Heart left ventricle (tissue), 16 donors: ENCODE measurements around the gene CD226. TPM values are rescaled to one million over a fixed set of nuclear protein-coding genes. Genes with fewer than 3 reads are reported as not detected.

Experiments used
- ATAC-seq, 4 donors: fragments of 200-7000 bp; cut with Tn5 transposase; one replicate each; pipeline ENCODE4 v1.9.1; 2020 to 2022; ENCODE audit warnings: moderate library complexity in 4 of 4, mild to moderate bottlenecking in 3 of 4, moderate number of reproducible peaks in 1 of 4
- DNase-seq, 5 donors: peaks; one replicate each; pipeline ENCODE4 v3.0.0-alpha.2; 2020
- H3K27ac ChIP-seq, 12 donors: fragments of 200-600 bp; sonication (generic) in 4 of 12; one replicate each; pipeline versions ENCODE4 v1.5.0 to v1.8.0; 2016 to 2022; ENCODE audit warnings: mild to moderate bottlenecking in 2 of 12
- H3K27me3 ChIP-seq, 9 donors: fragments of 200-600 bp; sonication (generic) in 2 of 9; one replicate each; pipeline versions ENCODE4 v1.5.1 to v1.8.0; 2016 to 2022; ENCODE audit warnings: mild to moderate bottlenecking in 3 of 9
- H3K36me3 ChIP-seq, 9 donors: fragments of 200-600 bp; sonication (generic) in 2 of 9; one replicate each; pipeline versions ENCODE4 v1.5.0 to v1.8.0; 2018 to 2022; ENCODE audit warnings: mild to moderate bottlenecking in 2 of 9
- H3K4me1 ChIP-seq, 12 donors: fragments of 200-600 bp; sonication (generic) in 4 of 12; one replicate each; pipeline versions ENCODE4 v1.5.0 to v1.8.0; 2016 to 2022; ENCODE audit warnings: mild to moderate bottlenecking in 3 of 12
- H3K4me3 ChIP-seq, 12 donors: fragments of 200-600 bp; sonication (generic) in 4 of 12; one replicate each; pipeline versions ENCODE4 v1.5.0 to v1.8.0; 2017 to 2022; ENCODE audit warnings: mild to moderate bottlenecking in 9 of 12, moderate library complexity in 4 of 12
- H3K9me3 ChIP-seq, 12 donors: fragments of 200-600 bp; sonication (generic) in 4 of 12; one replicate each; pipeline versions ENCODE4 v1.5.0 to v1.8.0; 2016 to 2022; ENCODE audit warnings: mild to moderate bottlenecking in 1 of 12
- POLR2A ChIP-seq, 2 donors: fragments of 450-650 bp; IDR thresholded peaks; one replicate each; pipeline ENCODE4 v1.6.1; 2017; ENCODE audit warnings: antibody characterized with exemption in 2 of 2, mild to moderate bottlenecking in 2 of 2, moderate library complexity in 2 of 2
- WGBS, 4 donors: extraction: QIAGEN DNeasy Blood & Tissue Kit in 2 of 4; methylation state at CpG; one replicate each; pipeline versions ENCODE4 v1.1.5 to v1.1.7; 2013 to 2018; 5-methylcytosine and 5-hydroxymethylcytosine counted together
- intact Hi-C, 10 donors: fragments of 100-400 bp; cut with DNase I; formaldehyde crosslinking; loops; one replicate each; pipeline versions ENCODE4 v1.11.1 to v1.14.2; 2022
- polyA plus RNA-seq, 2 donors: library from polyadenylated mRNA; stranded (reverse); fragments of 200-250 nt; gene quantifications; one replicate each; pipeline ENCODE4 v1.2.3, GENCODE V29; 2013
- total RNA-seq, 9 donors: library from RNA; depleted of rRNA in 2 of 9; stranded (reverse); fragments of >200 nt in 2 of 9; fragmentation: NEBNext Ultra II Directional in 3 of 9; extraction: Animal tissue kit (Norgen Biotek cat#: 25700) in 3 of 9; gene quantifications; one replicate each; pipeline versions ENCODE4 v1.1.0 to v1.2.4, GENCODE V29; 2016 to 2023
- TF ChIP-seq, protein P1 (sequence below), 12 donors: fragments of 200-600 bp; sonication (generic) in 4 of 12; IDR thresholded peaks; one replicate each; pipeline versions ENCODE4 v1.5.0 to v1.8.0; 2018 to 2022; ENCODE audit warnings: antibody characterized with exemption in 12 of 12, mild to moderate bottlenecking in 5 of 12
- donor health status: ischemic (EF 13 %, LVEDD 7.1; RV severe dilation, severe dysfunction).
- donor health status: healthy with polysubstance abuse.
- donor health status: DM: no; HTN: yes; CAD: no.
- donor health status: DM: no; HTN: no; CAD: no.
- donor health status: ischemic (EF 25% LVEDD 6.9; RV normal size, moderate dysfunction).
- donor health status: ischemic (EF 25% LVEDD 5.7; RV mildly dilated, moderate dysfunction).
- donor health status: healthy.
- donor health status: DM: yes; HTN: yes; CAD: no.
- donor health status: ischemic (EF 35%, LVEDD 5.7; RV mildly dilated, moderate dysfunction).
- donor health status: nonischemic (EF 11% LVEDD 7.7; RV severe dilation, severe dysfunction).
- donor health status: DM: yes; HTN: yes; CAD: no.
- donor health status: PGD.
- donor health status: ischemic (EF 29% LVEDD 5.4; RV normal size, mild dysfunction).
- donor health status: nonischemic (EF 23%, LVEDD 6.1; RV moderate dilation, normal function).

The CD226 gene
- total and polyA plus RNA-seq, 11 donors, result 0.15 to 4.1 (median 1.1) TPM

DNA sequence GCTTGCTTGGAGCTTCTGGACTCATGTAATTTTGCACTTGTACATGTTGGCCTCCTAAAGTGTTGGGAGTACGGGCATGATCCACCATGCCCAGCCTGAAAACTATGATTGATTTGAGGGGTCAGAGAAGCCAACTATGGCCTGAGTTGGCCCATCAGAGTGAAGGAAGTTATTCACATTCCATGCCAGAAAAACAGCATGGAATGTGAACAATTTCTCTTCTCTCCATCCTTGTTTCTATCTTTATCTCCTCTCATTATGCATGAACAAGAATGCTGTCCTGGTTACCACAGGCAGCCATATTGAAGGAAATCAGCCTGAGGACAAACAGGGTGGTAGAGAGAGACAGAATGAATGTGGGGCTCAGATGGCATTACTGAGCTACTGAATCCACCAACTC lies 3.5 kb upstream of the CD226 start:
- 70 to 91% (median 88%) methylated on average over 1 of the region's 1 CpG for WGBS, 4 donors
- Histone ChIP-seq H3K9me3 (peaks cover 0 to 3% (median 0%) of the 10 kb centered on the region in 12 donors), H3K27me3 (no peaks in the 10 kb centered on the region), H3K27ac (no peak overlapping the region), H3K4me1 (peaks cover 0 to 33% (median 9%) of the 10 kb centered on the region in 12 donors), H3K36me3 (no peaks in the 10 kb centered on the region), H3K4me3 (no peak overlapping the region)
- DNase-seq (no peak), ATAC-seq (no peak)
- TF ChIP-seq POLR2A (IDR thresholded peaks at IDR 0.05), result no peak
- TF ChIP-seq, protein P1, sequence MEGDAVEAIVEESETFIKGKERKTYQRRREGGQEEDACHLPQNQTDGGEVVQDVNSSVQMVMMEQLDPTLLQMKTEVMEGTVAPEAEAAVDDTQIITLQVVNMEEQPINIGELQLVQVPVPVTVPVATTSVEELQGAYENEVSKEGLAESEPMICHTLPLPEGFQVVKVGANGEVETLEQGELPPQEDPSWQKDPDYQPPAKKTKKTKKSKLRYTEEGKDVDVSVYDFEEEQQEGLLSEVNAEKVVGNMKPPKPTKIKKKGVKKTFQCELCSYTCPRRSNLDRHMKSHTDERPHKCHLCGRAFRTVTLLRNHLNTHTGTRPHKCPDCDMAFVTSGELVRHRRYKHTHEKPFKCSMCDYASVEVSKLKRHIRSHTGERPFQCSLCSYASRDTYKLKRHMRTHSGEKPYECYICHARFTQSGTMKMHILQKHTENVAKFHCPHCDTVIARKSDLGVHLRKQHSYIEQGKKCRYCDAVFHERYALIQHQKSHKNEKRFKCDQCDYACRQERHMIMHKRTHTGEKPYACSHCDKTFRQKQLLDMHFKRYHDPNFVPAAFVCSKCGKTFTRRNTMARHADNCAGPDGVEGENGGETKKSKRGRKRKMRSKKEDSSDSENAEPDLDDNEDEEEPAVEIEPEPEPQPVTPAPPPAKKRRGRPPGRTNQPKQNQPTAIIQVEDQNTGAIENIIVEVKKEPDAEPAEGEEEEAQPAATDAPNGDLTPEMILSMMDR (IDR thresholded peaks at IDR 0.05), result no peak
- intact Hi-C loops, result no loop called here

DNA sequence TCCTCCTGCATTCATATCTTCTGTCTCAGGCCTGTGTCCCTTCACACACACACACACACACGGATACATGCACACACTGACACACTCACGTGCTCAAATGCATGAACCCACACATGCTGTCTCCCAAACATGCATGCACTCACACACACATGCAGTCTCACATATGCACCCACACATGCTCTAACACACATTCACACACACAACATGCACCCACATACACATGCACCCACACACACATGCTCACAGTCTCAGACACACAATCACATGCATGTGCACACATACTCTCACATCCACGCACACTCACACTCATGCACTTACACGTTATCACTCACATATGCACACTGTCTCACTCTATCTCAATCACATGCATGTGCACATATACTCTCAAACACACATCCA lies 1.9 kb upstream of the CD226 start:
- 90 to 94% (median 93%) methylated on average over 4 of the region's 4 CpGs for WGBS, 4 donors
- DNase-seq, result no peak
- peaks cover 0 to 27% (median 9%) of the 10 kb centered on the region in 12 donors for H3K4me1 ChIP-seq

DNA sequence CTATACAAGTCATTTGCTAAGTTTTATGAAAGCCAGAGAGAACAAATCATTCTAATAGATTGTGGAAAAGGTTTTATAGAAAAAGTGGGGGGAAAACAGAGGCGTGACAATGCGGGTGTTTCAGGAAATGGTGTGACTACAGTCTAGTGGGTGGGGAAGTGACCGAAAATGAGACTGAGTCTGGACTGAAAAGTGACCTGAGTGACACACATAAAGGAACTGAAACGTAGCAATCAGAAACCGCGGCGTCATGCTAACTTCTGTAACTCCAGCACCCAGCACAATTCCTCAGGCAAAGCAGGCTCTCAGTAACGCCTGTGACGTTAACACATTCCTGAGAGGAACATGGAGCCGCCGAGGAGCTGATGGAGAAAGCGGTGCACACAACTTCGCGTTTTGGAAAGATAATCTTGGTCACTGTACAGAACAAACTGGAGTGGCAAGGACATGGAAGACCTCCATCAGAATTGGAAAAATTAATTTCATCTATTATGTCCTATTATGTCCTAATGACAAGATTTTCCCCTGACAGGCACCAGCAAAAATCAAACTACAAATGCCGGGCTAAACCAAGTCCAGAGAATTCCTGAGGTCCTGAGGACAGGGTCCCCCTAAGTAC lies 1.4 kb upstream of the CD226 start:
- Histone ChIP-seq H3K36me3 (no peaks in the 10 kb centered on the region), H3K4me3 (peak overlapping the region in 8 of 12 donors; percentile 14 to 36 (median 26)), H3K27me3 (no peaks in the 10 kb centered on the region), H3K27ac (peak overlapping the region in 3 of 12 donors; percentile 15 to 78 (median 25)), H3K4me1 (peaks cover 0 to 27% (median 9%) of the 10 kb centered on the region in 12 donors), H3K9me3 (peaks cover 0 to 3% (median 0%) of the 10 kb centered on the region in 12 donors)
- ATAC-seq, result peak; percentile 74 to 88 (median 84)
- DNase-seq, result peak in 4 of 5 donors; percentile 27 to 55 (median 36)
- intact Hi-C loops, result loop anchor here in 1 of 10 donors (5.0 kb wide), 1 partner anchor 48 kb away; no protein-coding TSS in a partner anchor
- 35 to 42% (median 37%) methylated on average over 15 of the region's 15 CpGs for WGBS, 4 donors
- no peak for TF ChIP-seq POLR2A (IDR thresholded peaks at IDR 0.05)
- TF ChIP-seq, protein P1 (IDR thresholded peaks at IDR 0.05), result no peak

More for the DNA sequence above, 1.9 kb upstream of the CD226 start:
- ATAC-seq, result peak in 1 of 4 donors; percentile 14
- intact Hi-C loops, result loop anchor here in 1 of 10 donors (5.0 kb wide), 1 partner anchor 48 kb away; no protein-coding TSS in a partner anchor
- Histone ChIP-seq H3K9me3 (peaks cover 0 to 3% (median 0%) of the 10 kb centered on the region in 12 donors), H3K4me3 (peak overlapping the region in 5 of 12 donors; percentile 14 to 36 (median 31)), H3K27ac (peak overlapping the region in 1 of 12 donors; percentile 78), H3K36me3 (no peaks in the 10 kb centered on the region), H3K27me3 (no peaks in the 10 kb centered on the region)
- TF ChIP-seq POLR2A (IDR thresholded peaks at IDR 0.05), result no peak
- TF ChIP-seq, protein P1 (IDR thresholded peaks at IDR 0.05), result no peak

DNA sequence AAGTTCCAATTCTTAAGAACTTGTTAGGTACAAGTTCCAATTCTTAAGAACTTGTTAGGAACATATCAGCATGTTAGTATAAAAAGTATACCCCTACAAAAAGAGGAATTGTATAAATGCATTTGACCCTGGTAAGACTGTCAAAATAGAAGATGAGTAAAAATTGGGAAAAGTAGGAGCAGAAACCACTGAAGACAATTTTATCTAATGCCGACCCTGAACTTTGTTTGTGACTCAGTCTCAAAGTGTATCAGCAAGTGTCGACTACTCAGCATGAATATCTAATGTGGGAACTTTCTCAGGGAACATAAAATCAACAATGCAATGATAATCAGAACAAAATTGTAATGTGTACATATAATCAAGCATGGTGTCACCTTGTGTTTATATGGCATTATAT lies 583 bp upstream of the CD226 start:
- Histone ChIP-seq H3K27me3 (no peaks in the 10 kb centered on the region), H3K9me3 (peaks cover 0 to 2% (median 0%) of the 10 kb centered on the region in 12 donors), H3K4me3 (no peak overlapping the region), H3K36me3 (no peaks in the 10 kb centered on the region), H3K4me1 (peaks cover 0 to 27% (median 9%) of the 10 kb centered on the region in 12 donors), H3K27ac (peak overlapping the region in 1 of 12 donors; percentile 78)
- WGBS, 4 donors, result 74 to 87% (median 78%) methylated on average over 2 of the region's 2 CpGs
- TF ChIP-seq POLR2A (IDR thresholded peaks at IDR 0.05), result no peak
- TF ChIP-seq, protein P1 (IDR thresholded peaks at IDR 0.05), result no peak
- DNase-seq (no peak), ATAC-seq (no peak)
- intact Hi-C loops, result loop anchor here in 1 of 10 donors (5.0 kb wide), 1 partner anchor 49 kb away; no protein-coding TSS in a partner anchor
